Activated CD8-positive, alpha-beta memory T cell treated with anti-CD3 and anti-CD28 coated beads for 48 hours (primary cell): ENCODE data around the gene TMPRSS6.

Source experiments
- DNase-seq, 3 experiments: peaks; one replicate each; pipeline ENCODE4 v3.0.0-alpha.2; 2020; ENCODE audit warnings: low read depth in 2 of 3, low spot score in 2 of 3

Gene TMPRSS6

DNA sequence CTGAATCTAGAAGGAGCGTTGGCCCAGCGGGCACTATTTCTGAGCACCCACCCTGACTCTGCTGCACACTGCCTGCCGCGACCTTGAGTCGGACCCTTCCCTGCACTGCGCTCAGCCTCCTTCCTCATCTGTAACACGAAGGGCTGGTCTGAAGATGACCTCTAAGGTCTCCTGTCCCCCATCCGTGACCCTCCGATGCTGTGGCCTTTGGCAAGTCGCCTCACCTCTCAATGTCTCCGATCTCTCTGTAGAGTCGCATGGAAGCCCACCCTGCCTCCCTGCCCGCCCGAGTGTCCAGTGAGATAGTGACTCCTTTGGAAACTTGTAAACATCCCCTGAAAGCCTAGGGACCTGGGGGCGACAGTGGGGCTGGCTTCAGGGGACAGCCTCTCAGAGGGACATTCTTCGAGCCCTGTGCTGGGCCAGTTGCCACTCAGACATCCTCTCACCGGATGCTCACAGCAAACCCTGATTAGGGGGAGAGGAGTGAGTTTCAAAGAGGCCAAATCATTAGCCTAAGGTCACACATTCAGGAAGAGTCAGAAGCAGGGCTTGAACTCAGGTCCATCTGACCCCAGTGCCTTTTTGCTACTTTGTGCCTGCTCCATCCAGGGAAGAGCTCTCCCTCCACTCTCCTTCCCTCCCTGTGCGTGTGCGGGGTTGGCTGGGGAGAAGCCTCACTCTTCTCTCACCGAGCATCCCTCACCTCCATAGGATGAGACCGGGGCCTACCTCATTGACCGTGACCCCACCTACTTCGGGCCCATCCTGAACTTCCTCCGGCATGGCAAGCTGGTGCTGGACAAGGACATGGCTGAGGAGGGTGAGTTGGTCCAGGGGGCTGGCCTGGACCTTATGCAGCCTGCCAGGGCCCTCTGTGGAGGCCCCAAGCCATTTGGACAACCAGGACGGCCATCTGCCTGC is 56.9 kb downstream of the TMPRSS6 start:
- DNase-seq, result no peak

DNA sequence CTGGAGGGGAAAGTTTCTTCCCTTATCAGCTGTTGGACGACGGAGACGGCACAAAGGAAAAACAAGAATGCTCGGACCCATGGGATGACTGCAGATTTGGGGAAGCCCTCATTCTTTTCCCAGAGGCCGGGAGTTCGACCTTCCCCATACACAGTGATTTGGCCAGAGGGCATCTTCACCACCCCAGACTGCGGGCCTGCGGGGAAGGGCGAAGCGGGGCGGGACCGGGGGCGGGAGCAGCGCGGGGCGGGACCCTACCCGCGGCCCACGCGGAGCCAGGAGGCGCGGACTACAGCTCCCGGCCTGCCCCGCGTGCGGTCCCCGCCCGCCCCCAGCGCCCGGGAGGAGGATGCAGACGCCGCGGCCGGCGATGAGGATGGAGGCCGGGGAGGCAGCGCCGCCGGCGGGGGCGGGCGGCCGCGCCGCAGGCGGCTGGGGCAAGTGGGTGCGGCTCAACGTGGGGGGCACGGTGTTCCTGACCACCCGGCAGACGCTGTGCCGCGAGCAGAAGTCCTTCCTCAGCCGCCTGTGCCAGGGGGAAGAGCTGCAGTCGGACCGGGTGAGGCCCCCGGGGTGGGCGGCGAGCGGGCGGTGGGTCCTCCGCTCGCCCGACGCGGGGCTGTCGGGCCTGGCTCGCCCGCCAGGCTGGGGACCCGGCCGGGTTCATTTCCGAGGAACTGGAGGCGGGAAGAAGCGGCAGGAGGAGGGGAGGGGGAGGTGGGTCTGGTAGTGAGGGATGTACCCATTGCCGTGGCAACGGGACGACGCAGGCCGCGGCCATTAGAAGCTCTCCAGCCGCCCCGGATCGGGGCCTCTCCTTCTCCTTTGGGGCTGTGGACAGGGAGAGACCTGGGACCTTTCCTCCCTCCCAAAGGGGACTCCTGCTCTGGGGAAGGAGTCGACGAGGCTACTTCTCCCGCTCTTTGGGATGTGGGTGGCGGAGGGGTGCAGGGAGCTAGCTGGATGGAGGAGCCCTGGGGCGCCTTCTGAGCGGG is 57.8 kb downstream of the TMPRSS6 start, which contains the start of gene KCTD17:
Gene KCTD17 (plus strand): TSS at position 352 of the 995 bp plus-strand sequence. CDS start 19 bp downstream, at position 371.
- peak; percentile 43 to 65 (median 56) for DNase-seq

DNA sequence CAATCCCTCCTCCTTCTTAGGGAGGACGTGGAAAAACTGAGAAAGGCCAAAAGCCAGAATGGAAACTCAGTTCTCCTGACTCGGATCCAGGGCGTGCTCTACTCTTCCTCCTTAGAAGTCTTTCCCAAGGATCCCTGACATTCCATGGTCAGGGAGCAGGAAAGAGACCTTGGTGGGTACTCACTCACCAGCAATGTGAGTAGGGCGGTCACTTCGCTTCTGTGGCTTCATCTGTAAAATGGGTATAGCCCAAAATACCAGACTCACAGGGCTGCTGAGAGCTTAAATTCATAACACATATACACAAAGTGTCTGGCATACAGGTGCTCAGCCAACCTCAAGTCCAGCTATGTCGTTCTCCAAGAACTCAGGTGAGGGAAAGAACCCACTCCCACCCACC is 58.6 kb downstream of the TMPRSS6 start:
- no peak for DNase-seq

DNA sequence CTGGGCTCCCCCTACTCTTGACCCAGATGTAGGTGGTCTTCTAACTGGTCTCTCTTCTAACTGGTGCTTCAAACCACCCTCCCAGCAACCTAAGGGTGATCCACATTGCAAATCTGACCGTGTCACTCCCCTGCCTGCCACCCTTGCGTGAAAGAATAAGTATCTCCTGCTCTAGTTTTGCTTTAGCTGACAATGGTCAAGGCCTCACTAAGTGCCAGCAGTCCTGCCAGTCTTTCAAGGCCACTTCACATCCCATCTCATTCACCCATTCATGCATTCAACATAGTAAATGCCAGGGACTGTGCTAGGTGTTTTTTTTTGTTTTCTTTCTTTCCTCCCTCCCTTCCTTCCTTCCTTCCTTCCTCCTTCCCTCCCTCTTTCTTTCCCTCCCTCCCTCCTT is 60.3 kb downstream of the TMPRSS6 start:
- no peak for DNase-seq

DNA sequence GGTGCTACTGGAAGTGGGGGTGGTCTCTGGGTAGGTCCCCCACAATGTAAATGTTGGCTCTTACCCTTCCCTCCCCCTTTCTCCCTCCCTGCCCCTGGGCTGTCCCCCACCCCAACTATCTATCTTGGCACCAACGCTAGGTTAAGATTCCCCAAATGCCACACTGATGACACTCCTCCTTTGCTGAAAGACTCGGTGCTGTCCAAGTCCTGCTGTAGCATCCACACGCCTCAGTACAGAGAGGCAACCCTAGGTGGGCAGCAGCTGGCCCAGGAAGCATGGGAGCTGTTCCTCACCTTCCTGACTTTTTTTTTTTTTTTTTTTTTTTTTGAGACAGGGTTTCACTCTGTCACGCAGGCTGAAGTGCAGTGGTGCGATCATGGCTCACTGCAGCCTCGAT is 61.4 kb downstream of the TMPRSS6 start:
- DNase-seq, result no peak

DNA sequence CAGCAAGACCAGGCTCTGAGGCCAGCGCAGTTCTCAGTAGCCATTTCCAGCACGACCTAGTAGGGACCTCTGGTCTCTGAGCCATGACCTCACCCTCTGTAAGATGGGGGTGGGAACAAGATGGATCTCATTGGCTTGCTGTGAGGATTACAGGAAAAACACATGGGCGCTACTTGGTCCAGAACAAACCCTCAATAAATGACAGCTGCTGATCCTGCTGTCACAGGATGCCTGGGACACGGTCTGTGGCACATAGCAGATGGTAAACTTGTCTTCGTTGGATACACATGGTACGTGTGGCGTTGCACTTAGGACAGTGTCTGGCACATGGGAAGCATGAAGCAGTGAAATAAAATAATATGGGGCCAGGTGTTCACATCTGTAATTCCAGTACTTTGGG is 62.5 kb downstream of the TMPRSS6 start:
- no peak for DNase-seq

DNA sequence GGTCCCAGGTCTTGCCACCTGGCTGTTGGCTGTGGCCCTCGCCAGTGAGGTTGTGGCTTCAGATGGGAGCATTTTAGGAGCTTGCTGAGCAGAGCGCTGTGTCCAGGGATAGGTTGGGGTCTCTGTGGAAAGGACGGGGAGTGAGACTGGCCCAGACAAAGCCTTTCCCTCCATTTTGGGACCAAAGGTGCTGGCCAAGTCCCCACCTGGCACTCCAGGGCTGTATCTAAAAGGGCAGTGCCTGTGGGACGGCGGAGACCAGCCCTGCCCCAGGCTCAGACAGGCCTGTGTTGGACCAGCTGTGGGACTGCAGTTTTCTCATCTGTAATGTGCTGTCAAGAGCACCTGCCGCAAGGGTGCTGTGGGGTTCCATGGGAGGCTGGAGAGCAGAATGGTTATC is 62.9 kb downstream of the TMPRSS6 start:
- no peak for DNase-seq

DNA sequence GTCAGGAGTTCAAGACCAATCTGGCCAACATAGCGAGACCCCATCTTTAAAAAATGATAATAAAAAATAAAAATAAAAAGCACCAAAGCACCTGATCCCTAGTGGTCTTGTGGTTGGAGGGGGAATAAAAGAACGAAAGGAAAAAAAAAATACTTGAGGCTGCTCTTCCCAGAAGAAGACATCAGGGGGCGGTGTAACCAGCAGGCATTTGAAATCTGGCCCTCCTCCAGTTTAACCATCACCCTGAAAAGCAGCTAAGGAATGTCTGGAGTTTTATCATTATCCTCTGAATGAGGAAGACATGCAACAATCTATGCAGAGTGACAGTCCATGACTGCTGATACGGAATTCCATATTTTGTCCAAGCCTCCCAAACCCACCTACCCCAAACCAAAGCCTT is 63.6 kb downstream of the TMPRSS6 start:
- DNase-seq, result no peak

DNA sequence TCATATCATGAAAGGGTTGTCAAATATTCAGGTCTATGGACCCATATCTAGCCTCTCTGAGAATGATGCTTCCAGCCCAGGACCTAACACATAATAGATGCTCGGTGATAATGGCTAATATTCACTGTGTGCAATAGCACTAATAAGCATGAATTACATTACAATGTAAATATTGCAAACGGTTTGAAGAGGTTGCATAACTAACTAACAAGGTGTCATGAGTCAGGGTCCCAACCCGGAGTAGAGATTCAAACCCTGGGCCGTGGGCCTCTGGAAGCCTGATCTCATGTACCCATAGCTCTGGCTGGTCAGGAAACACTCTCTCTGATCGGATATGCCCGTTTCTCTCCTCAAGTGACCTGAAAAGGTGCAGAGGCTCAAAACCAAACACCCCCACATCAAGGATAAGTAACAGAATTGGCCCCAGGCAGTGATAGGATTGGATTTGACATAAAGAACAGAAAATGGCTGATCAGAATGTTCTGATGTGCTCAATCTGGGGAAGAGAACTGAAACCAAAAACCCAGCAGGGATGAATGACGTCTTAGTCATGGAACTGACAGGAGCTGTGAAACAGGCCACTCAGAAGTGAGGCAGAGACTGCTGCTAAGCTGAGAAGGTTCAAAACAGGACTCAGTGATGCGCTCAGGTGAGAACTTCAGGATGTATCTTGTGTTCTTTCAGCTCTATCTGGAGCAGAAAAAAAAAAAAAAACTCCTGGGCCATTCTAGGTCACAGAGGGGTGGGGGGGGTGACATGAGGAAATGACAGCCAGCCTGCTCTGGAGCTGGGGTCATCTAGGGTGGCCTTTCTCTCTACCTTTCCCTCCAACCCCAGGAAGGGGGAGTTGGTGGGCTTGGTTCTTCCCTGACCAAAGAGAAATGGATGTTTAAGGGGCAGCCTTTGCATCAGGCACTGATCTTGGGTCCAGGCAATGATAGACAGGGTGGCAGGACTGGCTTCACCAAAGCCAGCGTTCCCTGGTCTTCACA is 64.6 kb downstream of the TMPRSS6 start:
- DNase-seq, result no peak

DNA sequence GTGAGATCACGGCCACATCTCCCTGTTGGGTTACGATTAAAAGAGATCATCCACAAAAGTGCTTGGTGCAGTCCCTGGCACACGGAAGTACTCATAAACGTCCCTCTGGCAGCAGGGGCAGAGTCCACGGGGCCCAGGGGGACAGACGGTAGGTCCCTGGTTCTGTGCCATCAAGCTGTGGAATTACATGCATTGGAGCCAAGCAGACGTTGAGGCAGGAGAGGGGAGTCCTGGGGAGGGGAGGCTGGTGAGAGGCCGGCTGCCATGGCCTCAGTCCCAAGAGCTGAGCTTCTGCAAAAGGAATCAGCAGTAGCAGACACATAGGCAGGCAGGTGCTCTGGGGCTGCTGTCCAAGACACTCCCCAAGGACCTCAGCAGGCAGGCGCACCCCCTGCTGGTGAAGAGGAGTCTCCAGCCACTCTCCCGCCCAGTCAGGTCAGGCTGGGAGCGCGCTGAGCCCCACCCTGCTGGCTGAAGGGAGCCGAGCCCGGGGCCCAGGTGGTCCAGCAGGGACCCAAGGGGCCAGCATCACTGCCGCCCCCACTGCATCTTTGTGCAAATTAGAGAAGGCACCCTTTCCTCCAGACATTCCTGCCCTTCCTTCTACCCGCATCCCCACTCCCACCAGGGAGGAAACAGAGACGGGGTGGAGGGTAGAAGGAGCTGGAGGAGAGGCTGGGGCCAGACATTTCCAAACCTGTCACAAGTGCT is 65.5 kb downstream of the TMPRSS6 start:
- DNase-seq, result no peak

DNA sequence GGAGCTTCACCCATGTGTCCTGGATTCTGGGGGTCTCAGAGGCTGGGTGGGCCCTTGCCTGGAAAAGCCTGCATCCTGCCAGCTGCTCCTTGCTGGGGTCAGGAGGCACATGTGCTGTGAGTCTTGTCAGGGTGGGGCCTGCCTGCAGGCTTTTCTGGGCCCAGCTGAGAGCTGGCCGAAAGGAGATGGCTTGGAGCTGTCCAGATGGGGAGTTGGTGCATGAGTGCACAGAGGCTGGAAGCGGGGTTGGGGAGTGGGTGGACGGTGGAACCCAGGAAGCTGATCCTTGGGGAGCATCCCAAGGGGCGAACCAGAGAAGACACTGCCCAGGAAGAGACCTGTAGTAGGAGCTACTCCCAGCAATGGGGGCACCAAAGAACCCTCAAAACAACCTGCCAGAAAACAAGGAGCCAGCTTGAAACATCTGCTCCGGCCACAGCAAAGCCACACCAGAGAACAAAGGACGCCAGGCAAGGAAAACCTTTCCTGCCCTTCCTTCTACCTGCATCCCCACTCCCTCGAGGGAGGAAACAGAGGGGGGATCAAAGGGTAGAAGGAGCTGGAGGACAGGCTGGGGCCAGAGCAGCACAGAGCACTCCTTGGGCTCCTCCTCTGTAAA is 66.2 kb downstream of the TMPRSS6 start:
- no peak for DNase-seq

DNA sequence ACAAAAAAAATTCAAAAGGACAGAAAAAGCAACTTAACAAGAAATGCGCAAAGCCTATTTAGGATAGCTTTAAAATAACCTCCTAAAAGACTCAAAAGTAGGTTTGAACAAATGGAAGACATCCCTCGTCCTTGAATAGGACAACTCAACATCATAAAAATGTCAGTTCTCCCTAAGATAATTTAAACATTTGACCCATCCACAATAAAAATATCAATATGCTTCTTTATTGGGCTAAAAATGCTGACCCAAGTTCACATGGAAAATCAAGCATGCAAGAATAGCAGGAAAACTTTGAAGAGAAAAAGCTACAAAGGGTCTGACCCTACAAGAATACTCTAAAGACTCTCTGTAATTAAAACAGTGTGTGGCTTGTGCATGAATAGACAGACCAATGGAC is 70.0 kb downstream of the TMPRSS6 start:
- no peak for DNase-seq

DNA sequence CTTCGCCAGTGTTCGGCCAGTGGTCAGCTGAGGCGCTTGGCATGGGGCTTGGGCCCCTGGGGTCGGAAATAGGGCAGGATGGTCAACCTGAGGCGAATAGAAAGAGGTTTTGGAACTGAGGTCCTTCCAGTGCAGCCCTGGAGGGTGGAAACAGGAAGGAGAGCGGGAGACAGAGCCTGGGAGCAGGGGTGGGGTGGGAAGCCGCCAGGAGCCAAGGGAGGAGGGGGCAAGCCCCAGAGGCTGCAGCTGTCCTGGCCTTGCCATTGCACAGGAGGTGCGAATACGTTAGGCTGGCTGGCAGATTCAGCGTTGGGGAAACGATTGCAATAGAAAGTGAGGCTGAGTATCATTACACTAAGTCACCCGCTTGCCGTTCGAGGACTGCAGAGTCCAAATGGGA is 71.8 kb downstream of the TMPRSS6 start:
- DNase-seq, result no peak

DNA sequence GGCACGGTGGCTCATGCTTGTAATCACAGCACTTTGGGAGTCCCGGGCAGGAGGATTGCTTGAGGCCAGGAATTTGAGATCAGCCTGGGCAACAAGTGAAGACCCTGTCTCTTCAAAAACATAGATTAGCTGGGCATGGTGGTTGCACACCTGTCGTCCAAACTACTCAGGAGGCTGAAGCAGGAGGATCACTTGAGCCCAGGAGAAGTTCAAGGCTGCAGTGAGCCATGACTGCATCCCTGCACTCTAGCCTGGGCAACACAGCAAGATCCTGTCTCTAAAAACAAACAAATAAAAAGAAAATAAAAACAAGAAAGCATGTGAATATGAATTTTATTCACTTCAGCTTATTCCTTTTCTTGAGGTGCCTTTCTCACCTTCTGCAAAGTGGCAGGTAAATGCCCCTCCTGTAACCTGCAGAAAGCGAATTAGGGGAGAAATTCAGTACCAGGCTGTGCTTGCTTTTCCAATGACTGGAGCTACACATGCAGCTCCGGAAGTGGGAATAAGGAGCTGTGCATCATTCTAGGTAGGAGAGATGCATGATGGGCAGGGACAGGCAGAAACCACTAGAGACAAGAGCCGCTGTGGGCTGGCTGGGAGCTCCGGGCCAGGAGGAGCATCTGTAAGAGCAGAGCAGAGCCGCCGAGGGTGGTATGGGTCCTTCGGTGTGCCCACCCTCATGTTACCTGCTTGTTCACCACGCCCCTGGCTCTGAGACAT is 72.7 kb downstream of the TMPRSS6 start:
- DNase-seq, result no peak

DNA sequence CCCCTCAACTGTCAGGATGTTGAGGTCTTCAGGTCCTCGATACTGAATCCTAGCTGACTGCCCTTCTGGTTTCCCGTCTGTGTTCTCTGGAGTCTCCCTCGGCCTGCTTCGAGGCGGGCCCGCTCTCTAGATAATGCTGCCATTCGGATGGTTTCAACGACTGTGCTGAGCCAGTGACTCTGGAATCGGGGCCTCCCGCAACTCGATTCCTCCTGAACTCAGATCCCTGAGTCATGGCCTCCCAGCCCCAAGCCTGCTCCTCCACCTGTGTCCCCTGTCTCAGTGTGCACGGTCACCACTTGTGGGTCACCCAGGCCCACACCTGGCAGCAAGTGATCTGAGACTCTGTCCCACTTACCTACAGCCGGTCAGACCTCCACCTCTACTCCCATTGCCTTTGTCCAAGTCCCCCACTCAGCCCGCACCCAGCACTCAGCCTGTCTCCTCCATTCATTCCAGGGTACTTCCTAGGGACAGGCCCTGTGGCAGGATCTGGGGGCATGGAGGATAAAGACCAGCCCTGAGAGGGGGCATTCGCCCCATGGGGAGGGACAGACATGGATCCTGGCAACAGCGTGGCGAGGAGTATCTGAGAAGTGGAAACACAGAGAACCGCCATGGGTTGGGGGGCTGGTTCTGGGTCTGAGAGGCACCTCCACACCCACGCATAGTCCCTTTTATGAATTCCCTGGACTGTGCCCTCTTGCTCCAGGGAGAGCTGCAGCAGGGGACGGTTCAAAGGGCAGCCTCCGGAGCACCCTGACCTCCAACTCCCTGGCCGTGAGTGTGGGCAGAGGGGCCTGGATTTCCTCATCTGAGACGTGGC is 75.7 kb downstream of the TMPRSS6 start:
- no peak for DNase-seq

DNA sequence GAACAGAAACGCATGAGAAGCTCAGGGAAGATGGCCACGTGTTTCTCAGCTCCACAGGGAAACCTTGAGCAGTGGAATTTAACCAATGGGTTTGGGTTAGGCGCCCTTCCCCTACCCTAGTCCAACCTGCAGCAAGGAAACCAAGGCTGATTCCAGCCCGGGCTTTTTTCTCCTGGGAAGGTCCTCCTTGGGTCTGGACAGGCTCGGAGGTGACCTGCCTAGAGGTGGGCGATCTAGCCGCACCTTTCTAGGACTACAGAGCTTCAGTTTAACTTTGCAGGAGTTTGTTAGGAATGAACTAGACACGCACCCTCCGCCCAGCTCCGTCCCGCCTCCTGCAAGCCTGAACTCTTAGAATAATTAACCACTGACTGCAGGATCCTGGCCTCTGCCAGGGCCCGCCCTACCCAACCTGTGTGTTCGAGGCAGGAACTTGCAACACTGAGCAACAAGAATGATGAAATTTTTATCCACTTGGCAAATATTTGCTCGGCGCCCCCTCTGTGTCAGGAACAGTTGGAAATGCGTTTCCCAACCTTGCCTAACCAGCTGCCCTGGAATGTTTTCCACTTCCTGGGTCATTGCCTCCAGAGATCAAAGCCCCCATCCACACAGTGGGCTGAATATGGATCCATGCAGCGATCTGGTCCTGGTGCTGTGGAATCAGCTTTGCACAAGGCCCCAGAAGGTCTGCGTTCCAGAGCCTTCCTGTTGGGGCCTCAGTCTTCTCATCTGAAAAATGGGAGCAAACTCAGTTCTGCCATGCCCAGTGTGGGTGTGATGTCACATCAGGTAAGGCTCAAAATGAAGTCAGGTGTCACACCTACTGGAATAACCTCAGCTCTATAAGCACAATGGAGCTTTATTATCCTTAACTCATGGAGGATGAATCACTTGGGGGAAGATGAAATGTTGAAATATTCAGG is 76.7 kb downstream of the TMPRSS6 start:
- DNase-seq, result no peak

DNA sequence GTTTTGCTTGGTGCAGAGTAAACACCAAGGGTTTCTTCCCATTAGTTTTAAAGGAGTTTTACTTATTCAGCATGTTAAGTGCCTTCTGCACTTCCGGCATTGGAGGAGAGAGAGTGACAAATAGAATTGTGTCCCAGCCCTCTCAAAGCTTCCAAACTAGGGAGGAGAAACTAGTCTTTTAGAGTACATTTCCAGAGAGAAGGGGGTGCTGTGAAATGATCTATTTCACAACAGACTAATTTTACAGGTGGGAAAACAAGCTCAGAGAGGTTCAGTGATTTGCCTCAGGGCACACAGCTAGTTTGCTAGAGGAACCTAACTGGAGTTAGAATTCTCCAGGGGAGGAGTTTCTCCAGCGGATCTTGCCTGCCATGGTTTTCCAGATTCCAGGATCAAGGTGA is 77.4 kb downstream of the TMPRSS6 start:
- DNase-seq, result no peak
